ENCODE measurements around the gene KLK6.
"Not testable (repeated sequence)": the region's sequence is repeated elsewhere in the genome, so short reads cannot be mapped to it uniquely, and the experiment has no call there.

Gene KLK6

DNA sequence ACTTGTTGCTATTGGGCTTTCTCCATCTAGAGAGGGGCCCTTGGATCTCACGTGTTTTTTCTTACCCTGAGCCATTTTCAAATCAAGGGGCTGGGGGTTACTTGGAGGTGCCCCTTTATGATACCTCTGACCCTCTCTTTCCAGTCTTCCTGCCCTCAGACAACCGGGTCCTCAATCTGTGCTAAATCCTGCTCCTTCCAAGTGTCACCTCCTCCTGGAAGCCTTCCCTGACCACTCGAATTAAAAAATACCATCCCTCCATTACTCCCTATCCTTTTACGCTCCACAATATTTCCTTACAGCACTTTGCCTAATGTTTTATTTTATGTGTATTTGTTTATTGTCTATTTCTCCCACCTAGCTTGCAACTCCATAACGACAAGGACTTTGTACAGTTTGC lies 28.7 kb upstream of the KLK6 start:
- DNase-seq (ENCODE audit: low spot score) = no peak
- Histone ChIP-seq H3K27ac (ENCODE audit: poor library complexity, severe bottlenecking) (no peak overlapping the region), H3K9me3 (ENCODE audit: severe bottlenecking) (no peaks in the 10 kb centered on the region), H3K4me3 (ENCODE audit: severe bottlenecking) (no peak overlapping the region), H3K4me1 (ENCODE audit: insufficient read depth, poor library complexity, severe bottlenecking) (peaks cover 3% of the 10 kb centered on the region), H3K27me3 (ENCODE audit: insufficient read depth, poor library complexity, severe bottlenecking) (peaks cover 5% of the 10 kb centered on the region), H3K36me3 (ENCODE audit: low read depth) (no peaks in the 10 kb centered on the region)
- no peak for TF ChIP-seq CTCF (IDR thresholded peaks at IDR 0.05; ENCODE audit: poor library complexity, severe bottlenecking)
- ATAC-seq (ENCODE audit: low read depth) = no peak

DNA sequence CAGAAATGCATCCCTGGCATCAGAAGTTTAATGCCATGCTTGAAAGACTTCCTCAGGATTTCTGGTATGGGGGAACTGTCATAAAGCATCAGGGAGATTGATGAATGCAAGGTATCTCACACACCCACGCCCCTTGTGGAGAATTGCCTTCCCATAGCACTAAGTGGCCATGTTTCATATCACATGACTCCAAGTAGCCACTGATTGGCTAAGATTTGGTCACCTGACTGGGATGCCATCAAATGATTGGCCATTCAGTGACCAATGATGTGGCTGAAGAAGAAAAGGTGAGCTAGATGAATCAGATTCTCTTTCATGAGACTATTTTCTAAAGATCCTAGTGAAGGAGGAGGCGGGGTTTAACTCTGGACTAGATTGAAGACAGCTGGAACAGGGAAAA lies 24.7 kb upstream of the KLK6 start:
- Histone ChIP-seq H3K4me3 (ENCODE audit: severe bottlenecking) (no peak overlapping the region), H3K4me1 (ENCODE audit: insufficient read depth, poor library complexity, severe bottlenecking) (peaks cover 4% of the 10 kb centered on the region), H3K27ac (ENCODE audit: poor library complexity, severe bottlenecking) (no peak overlapping the region), H3K36me3 (ENCODE audit: low read depth) (no peaks in the 10 kb centered on the region), H3K9me3 (ENCODE audit: severe bottlenecking) (no peaks in the 10 kb centered on the region), H3K27me3 (ENCODE audit: insufficient read depth, poor library complexity, severe bottlenecking) (peaks cover 5% of the 10 kb centered on the region)
- no peak for TF ChIP-seq CTCF (IDR thresholded peaks at IDR 0.05; ENCODE audit: poor library complexity, severe bottlenecking)
- no peak for DNase-seq (ENCODE audit: low spot score)
- ATAC-seq (ENCODE audit: low read depth) = no peak

GRCh38 chr19:50992666-50993035 lies 23.3 kb upstream of the KLK6 start:
- no peak for TF ChIP-seq CTCF (IDR thresholded peaks at IDR 0.05; ENCODE audit: poor library complexity, severe bottlenecking)

DNA sequence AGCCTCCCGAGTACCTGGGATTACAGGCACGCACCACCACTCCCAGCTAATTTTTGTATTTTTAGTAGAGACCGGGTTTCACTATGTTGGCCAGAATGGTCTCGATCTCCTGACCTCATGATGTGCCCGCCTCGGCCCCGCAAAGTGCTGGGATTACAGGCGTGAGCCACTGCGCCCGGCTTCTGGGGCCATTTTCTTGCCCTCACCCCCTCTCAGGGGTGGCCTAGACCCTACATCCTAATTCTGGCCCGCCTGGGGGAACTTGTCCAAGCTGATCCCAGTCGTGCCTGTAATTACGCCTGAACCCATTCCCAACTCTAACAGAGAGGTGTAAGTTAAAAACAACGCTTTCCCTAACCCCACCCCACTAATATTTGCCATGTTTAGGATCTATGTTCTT lies 15.0 kb upstream of the KLK6 start:
- H3K4me3 ChIP-seq (ENCODE audit: severe bottlenecking); H3K4me1 ChIP-seq (ENCODE audit: insufficient read depth, poor library complexity, severe bottlenecking); H3K36me3 ChIP-seq (ENCODE audit: low read depth); DNase-seq (ENCODE audit: low spot score); H3K27ac ChIP-seq (ENCODE audit: poor library complexity, severe bottlenecking); ATAC-seq (ENCODE audit: low read depth); H3K9me3 ChIP-seq (ENCODE audit: severe bottlenecking): not testable (repeated sequence)
- H3K27me3 ChIP-seq (ENCODE audit: insufficient read depth, poor library complexity, severe bottlenecking) = peaks cover 22% of the 10 kb centered on the region

More at GRCh38 chr19:50992666-50993035, 23.3 kb upstream of the KLK6 start:
- peaks cover 4% of the 10 kb centered on the region for H3K4me1 ChIP-seq (ENCODE audit: insufficient read depth, poor library complexity, severe bottlenecking)
- no peaks in the 10 kb centered on the region for H3K36me3 ChIP-seq (ENCODE audit: low read depth)
- H3K27me3 ChIP-seq (ENCODE audit: insufficient read depth, poor library complexity, severe bottlenecking) = peaks cover 6% of the 10 kb centered on the region
- H3K9me3 ChIP-seq (ENCODE audit: severe bottlenecking) = no peaks in the 10 kb centered on the region
- no peak overlapping the region for H3K4me3 ChIP-seq (ENCODE audit: severe bottlenecking)
- no peak overlapping the region for H3K27ac ChIP-seq (ENCODE audit: poor library complexity, severe bottlenecking)
- DNase-seq (ENCODE audit: low spot score) = no peak
- ATAC-seq (ENCODE audit: low read depth) = peak; percentile 36; the same call in 1 of the 3 replicates

DNA sequence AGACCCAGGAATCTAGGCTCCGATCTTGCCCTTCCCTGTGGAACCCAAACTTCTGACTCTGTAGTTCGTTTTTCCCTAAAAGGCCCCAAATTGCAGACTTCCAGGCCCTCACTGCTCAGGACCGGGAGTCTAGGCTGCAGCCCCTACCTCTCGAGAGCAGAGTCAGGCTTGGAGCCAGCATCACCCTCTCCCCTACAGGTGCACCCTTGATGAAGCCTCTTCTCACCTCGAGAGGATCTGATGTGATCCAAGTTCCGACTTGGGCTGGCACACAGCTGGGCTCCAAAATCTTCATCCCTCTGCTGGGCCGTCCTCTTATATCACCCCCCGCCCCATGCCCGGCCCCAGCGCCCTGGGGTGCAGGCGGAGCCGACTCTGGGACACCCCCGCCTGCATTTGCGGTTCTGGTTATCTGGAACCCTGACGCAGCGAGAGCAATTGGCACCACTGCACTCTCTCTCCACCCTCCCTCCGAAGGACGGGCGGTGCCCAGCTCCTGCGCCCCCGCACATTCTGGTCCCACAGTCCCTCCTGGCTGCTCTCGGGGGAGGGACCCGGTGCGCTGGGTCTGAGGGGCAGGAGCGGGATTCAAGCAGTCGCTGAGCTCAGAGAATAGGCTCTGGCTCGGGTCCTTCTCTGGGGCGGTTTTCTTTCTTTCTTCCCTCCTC lies 14.4 kb upstream of the KLK6 start, which contains the start of gene KLK7:
Gene KLK7 (minus strand): TSS at position 293 of the 668 bp plus-strand sequence. CDS start 1,518 bp downstream, outside the sequence.
- no peak for TF ChIP-seq CTCF (IDR thresholded peaks at IDR 0.05; ENCODE audit: poor library complexity, severe bottlenecking)
- no peak within 1 kb of the TSS for H3K4me3 ChIP-seq (ENCODE audit: severe bottlenecking)
- H3K4me1 ChIP-seq (ENCODE audit: insufficient read depth, poor library complexity, severe bottlenecking) = peaks cover 7% of the 10 kb centered on the region
- H3K27me3 ChIP-seq (ENCODE audit: insufficient read depth, poor library complexity, severe bottlenecking) = peaks cover 22% of the 10 kb centered on the region
- no peaks in the 10 kb centered on the region for H3K9me3 ChIP-seq (ENCODE audit: severe bottlenecking)
- DNase-seq (ENCODE audit: low spot score) (no peak), ATAC-seq (ENCODE audit: low read depth) (no peak)
- H3K36me3 ChIP-seq (ENCODE audit: low read depth) = no peaks in the 10 kb centered on the region
- H3K27ac ChIP-seq (ENCODE audit: poor library complexity, severe bottlenecking) = no peak within 1 kb of the TSS

All from RWPE2 (cell line).